HepG2 (cell line): ENCODE results near the gene ABCB8. TPM values are rescaled to one million over a fixed set of nuclear protein-coding genes. Genes with fewer than 3 reads are reported as not detected.

Experiments
- AGO2 ChIP-seq: fragments of 200-400 bp; formaldehyde crosslinking; optimal IDR thresholded peaks from 2 replicates; pipeline ENCODE3; 2017; ENCODE audit warnings: mild to moderate bottlenecking, low read depth, low read length, moderate library complexity
- GATAD2A ChIP-seq: IDR thresholded peaks from 2 replicates; pipeline ENCODE4 v1.6.1; 2016
- HOXD1 ChIP-seq: sonication (generic); formaldehyde crosslinking; IDR thresholded peaks from 2 replicates; pipeline ENCODE4 v1.5.0; 2020; ENCODE audit warnings: missing genetic modification reagents
- KDM4B ChIP-seq: sonication (generic); formaldehyde crosslinking; IDR thresholded peaks from 2 replicates; pipeline ENCODE4 v1.4.0; 2020; ENCODE audit warnings: missing genetic modification reagents
- NCOA5 ChIP-seq: sonication (generic); formaldehyde crosslinking; IDR thresholded peaks from 2 replicates; pipeline ENCODE4 v1.4.0; 2020; ENCODE audit warnings: missing genetic modification reagents
- PAWR ChIP-seq: sonication (generic); formaldehyde crosslinking; IDR thresholded peaks from 2 replicates; pipeline ENCODE4 v1.4.0; 2020; ENCODE audit warnings: missing genetic modification reagents, mild to moderate bottlenecking, borderline replicate concordance
- PCBP1 ChIP-seq: fragments of 200-400 bp; formaldehyde crosslinking; IDR thresholded peaks from 2 replicates; pipeline ENCODE4 v1.6.1; 2017; ENCODE audit warnings: mild to moderate bottlenecking, low read depth, low read length, borderline replicate concordance
- RARG ChIP-seq: sonication (generic); formaldehyde crosslinking; IDR thresholded peaks from 2 replicates; pipeline ENCODE4 v1.4.0; 2020; ENCODE audit warnings: low read depth, mild to moderate bottlenecking, missing genetic modification reagents
- SALL1 ChIP-seq: sonication (generic); formaldehyde crosslinking; IDR thresholded peaks from 2 replicates; pipeline ENCODE4 v1.8.0; 2022; ENCODE audit warnings: mild to moderate bottlenecking, missing genetic modification reagents
- SRY ChIP-seq: sonication (generic); formaldehyde crosslinking; IDR thresholded peaks from 2 replicates; pipeline ENCODE4 v1.8.0; 2022; ENCODE audit warnings: mild to moderate bottlenecking, missing genetic modification reagents
- SUZ12 ChIP-seq: fragments of 150-350 bp; IDR thresholded peaks from 2 replicates; pipeline ENCODE4 v1.6.1; 2014; ENCODE audit warnings: low read depth, low read length
- TRIM24 ChIP-seq: sonication (generic); formaldehyde crosslinking; IDR thresholded peaks from 2 replicates; pipeline ENCODE4 v1.8.0; 2022; ENCODE audit warnings: mild to moderate bottlenecking, missing genetic modification reagents
- ZNF18 ChIP-seq: sonication (generic); formaldehyde crosslinking; IDR thresholded peaks from 2 replicates; pipeline ENCODE4 v1.8.0; 2022; ENCODE audit warnings: mild to moderate bottlenecking, missing genetic modification reagents; ENCODE audit not compliant: insufficient replicate concordance
- ZNF205 ChIP-seq: IDR thresholded peaks from 2 replicates; pipeline ENCODE4 v1.6.1; 2018; ENCODE audit warnings: missing biosample characterization, missing genetic modification reagents
- ZNF24 ChIP-seq: fragments of 450-650 bp; IDR thresholded peaks from 2 replicates; pipeline ENCODE4 v1.6.1; 2017; ENCODE audit warnings: antibody characterized with exemption, mild to moderate bottlenecking
- ZNF276 ChIP-seq: sonication (generic); formaldehyde crosslinking; IDR thresholded peaks from 2 replicates; pipeline ENCODE4 v1.4.0; 2020; ENCODE audit warnings: mild to moderate bottlenecking, low read depth, missing genetic modification reagents
- ZNF580 ChIP-seq: IDR thresholded peaks from 2 replicates; pipeline ENCODE4 v1.6.1; 2016; ENCODE audit warnings: low read depth, borderline replicate concordance
- ZNF790 ChIP-seq: sonication (generic); formaldehyde crosslinking; IDR thresholded peaks from 2 replicates; pipeline ENCODE4 v1.8.0; 2022; ENCODE audit warnings: missing genetic modification reagents, mild to moderate bottlenecking, borderline replicate concordance
- ZNF841 ChIP-seq: sonication (generic); formaldehyde crosslinking; IDR thresholded peaks from 2 replicates; pipeline ENCODE4 v1.8.1; 2023; ENCODE audit warnings: missing genetic modification reagents, borderline replicate concordance
- polyA plus RNA-seq, 8 experiments: library from polyadenylated mRNA; depleted of rRNA in 3 of 8; stranded (reverse) in 7 of 8; unstranded in 1 of 8; fragments of >200 nt; fragmentation: Illumina TruSeq in 4 of 8; extraction: Trizol in 4 of 8; gene quantifications; 2 replicates each; pipeline versions ENCODE4 v1.2.1 to v1.2.3, GENCODE V29; 2011 to 2016; ENCODE audit warnings: low read depth in 4 of 8, missing spikeins in 1 of 8, mixed read lengths in 1 of 8; ENCODE audit not compliant: insufficient read depth in 1 of 8
- total RNA-seq, 5 experiments: library from RNA; depleted of rRNA; stranded (reverse); fragments of >200 nt; fragmentation: Illumina TruSeq; extraction: Trizol; gene quantifications; 2 replicates each; pipeline ENCODE4 v1.2.3, GENCODE V29; 2016; ENCODE audit warnings: low read depth in 1 of 5
- TF ChIP-seq, protein P1 (sequence below): sonication (generic); formaldehyde crosslinking; IDR thresholded peaks from 2 replicates; pipeline ENCODE4 v1.5.1; 2020; ENCODE audit warnings: mild to moderate bottlenecking, missing genetic modification reagents, moderate library complexity
- TF ChIP-seq, protein P2 (sequence below): sonication (generic); formaldehyde crosslinking; IDR thresholded peaks from 2 replicates; pipeline ENCODE4 v1.8.1; 2023; ENCODE audit warnings: mild to moderate bottlenecking, inconsistent platforms, moderate library complexity, missing genetic modification reagents, borderline replicate concordance

The ABCB8 gene
- total and polyA plus RNA-seq, 2 of the 13 experiments (the other 11 are each of a cell fraction or from before 2014, with no cell fraction given) = 6.6 to 16.7 TPM

DNA sequence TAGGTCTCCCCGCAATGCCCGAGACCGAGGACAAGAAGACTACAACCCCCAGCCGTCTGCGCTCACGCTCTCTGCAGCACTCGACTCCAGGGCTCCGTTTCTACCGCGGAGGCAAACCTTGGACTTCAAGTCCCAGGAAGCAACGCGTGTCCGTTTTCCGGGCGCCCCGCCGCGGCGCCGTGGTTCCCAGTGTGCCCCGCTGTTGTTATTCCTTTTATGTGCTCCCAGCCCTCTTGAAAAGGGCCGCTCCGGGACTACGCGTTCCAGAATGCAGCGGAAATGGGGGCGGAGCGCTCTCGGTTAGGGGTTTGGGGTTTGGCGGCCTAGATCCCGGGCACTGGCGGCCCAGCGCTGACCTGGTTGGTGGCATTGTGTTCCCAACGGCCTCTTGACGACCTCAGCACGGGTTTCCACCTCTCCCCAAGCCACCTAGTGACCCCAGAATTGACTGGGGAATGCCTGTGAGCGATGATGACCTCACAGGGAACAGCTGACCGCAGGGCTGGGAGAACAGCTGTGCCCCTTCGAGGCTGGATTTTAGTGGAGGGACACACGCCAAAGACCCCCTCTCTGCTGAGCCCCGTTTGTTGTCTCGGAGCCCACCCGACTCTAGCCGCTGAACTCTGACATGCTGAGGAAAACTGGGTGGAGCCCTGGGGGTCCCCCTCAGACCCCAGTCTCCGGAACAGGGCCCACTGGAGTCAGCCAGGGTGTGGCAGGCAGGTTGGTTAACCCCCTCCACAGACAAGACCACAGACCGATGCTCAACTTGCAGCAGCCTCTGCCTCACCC, 29.9 kb downstream of the ABCB8 start (continued):
- TF ChIP-seq ZNF18 (CRISPR knock-in tag) = no peak
- no peak for TF ChIP-seq PAWR (CRISPR knock-in tag)
- TF ChIP-seq SALL1 (CRISPR knock-in tag) = peak; percentile 69; the same call in 1 of the 2 replicates
- TF ChIP-seq AGO2 = no peak
- 0 out of 2 replicates have a peak, but pooled peaks have one; percentile 24 for TF ChIP-seq PCBP1
- no peak for TF ChIP-seq ZNF276 (CRISPR knock-in tag)
- no peak for TF ChIP-seq RARG (CRISPR knock-in tag)
- no peak for TF ChIP-seq SRY (CRISPR knock-in tag)
- TF ChIP-seq GATAD2A (CRISPR knock-in tag) = peak; percentile 58; the same call in 1 of the 2 replicates
- TF ChIP-seq, protein P1, sequence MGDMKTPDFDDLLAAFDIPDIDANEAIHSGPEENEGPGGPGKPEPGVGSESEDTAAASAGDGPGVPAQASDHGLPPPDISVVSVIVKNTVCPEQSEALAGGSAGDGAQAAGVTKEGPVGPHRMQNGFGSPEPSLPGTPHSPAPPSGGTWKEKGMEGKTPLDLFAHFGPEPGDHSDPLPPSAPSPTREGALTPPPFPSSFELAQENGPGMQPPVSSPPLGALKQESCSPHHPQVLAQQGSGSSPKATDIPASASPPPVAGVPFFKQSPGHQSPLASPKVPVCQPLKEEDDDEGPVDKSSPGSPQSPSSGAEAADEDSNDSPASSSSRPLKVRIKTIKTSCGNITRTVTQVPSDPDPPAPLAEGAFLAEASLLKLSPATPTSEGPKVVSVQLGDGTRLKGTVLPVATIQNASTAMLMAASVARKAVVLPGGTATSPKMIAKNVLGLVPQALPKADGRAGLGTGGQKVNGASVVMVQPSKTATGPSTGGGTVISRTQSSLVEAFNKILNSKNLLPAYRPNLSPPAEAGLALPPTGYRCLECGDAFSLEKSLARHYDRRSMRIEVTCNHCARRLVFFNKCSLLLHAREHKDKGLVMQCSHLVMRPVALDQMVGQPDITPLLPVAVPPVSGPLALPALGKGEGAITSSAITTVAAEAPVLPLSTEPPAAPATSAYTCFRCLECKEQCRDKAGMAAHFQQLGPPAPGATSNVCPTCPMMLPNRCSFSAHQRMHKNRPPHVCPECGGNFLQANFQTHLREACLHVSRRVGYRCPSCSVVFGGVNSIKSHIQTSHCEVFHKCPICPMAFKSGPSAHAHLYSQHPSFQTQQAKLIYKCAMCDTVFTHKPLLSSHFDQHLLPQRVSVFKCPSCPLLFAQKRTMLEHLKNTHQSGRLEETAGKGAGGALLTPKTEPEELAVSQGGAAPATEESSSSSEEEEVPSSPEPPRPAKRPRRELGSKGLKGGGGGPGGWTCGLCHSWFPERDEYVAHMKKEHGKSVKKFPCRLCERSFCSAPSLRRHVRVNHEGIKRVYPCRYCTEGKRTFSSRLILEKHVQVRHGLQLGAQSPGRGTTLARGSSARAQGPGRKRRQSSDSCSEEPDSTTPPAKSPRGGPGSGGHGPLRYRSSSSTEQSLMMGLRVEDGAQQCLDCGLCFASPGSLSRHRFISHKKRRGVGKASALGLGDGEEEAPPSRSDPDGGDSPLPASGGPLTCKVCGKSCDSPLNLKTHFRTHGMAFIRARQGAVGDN (CRISPR knock-in tag) = peak; percentile 73
- TF ChIP-seq ZNF205 = no peak
- peak; percentile 92 for TF ChIP-seq SUZ12
- 0 out of 2 replicates have a peak, but pooled peaks have one; percentile 18 for TF ChIP-seq HOXD1 (CRISPR knock-in tag)
- TF ChIP-seq ZNF580 = 0 out of 2 replicates have a peak, but pooled peaks have one; percentile 28
- TF ChIP-seq ZNF24 = no peak
- TF ChIP-seq KDM4B (CRISPR knock-in tag) = no peak
- TF ChIP-seq ZNF790 (CRISPR knock-in tag) = no peak
- TF ChIP-seq, protein P2, sequence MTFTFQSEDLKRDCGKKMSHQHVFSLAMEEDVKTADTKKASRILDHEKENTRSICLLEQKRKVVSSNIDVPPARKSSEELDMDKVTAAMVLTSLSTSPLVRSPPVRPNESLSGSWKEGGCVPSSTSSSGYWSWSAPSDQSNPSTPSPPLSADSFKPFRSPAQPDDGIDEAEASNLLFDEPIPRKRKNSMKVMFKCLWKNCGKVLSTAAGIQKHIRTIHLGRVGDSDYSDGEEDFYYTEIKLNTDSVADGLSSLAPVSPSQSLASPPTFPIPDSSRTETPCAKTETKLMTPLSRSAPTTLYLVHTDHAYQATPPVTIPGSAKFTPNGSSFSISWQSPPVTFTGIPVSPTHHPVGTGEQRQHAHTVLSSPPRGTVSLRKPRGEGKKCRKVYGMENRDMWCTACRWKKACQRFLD (CRISPR knock-in tag) = peak; percentile 89
- TF ChIP-seq TRIM24 = no peak
- TF ChIP-seq ZNF841 (CRISPR knock-in tag) = no peak
- TF ChIP-seq NCOA5 = no peak
